HG03045 (cell line): ENCODE results near the gene C4BPA.

Source experiments
- ATAC-seq: cut with Tn5 transposase; IDR thresholded peaks from one replicate; pipeline ENCODE4 v1.9.1; 2021; ENCODE audit warnings: mild to moderate bottlenecking, moderate library complexity; ENCODE audit not compliant: unreplicated experiment

Gene C4BPA

DNA sequence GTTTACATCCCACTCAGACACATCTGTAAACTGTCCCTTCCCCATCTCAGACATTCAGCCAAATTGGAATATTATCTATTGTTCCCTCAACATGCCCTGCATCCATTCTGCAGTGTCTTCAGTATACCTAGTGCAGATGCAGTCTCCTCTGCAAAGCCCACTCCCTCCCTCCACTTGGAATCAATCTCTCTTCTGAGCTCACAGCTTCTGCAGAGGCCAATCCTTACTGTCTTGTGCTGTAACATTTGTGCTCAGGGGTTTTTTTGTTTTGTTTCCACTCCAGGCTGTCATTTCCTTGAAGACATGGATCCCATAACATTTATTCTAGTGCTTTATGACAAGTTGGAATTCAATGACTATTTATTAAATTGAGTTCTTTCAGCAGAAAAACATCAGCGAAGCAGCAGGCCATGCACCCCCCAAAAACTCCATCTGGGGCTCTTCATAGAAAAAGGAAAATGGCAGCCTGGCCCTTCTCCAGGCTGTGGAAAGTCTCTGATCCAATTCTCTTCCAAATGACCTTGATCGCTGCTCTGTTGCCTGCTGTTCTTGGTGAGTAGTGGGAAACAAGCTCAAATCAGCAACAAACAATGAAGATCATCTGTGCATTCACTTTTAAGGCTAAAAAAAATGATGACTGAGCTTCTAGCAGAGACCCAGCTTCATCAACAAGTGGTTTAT lies 8.7 kb downstream of the C4BPA start:
- no peak for ATAC-seq

DNA sequence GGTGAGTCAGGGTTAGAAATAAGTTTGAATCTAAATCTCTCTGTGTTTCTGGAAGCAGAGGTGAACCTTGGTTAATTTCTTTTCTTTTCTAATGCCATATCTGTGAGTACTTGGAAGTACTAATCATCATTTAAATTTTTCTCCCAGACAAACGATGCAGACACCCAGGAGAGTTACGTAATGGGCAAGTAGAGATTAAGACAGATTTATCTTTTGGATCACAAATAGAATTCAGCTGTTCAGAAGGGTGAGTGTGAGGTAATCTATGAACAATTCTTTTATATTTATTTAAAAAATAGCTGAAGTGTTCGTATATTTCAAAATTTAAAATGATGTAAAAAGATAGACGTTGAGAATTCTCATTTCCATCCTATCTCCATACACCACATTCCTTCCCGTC lies 11.2 kb downstream of the C4BPA start:
- no peak for ATAC-seq

DNA sequence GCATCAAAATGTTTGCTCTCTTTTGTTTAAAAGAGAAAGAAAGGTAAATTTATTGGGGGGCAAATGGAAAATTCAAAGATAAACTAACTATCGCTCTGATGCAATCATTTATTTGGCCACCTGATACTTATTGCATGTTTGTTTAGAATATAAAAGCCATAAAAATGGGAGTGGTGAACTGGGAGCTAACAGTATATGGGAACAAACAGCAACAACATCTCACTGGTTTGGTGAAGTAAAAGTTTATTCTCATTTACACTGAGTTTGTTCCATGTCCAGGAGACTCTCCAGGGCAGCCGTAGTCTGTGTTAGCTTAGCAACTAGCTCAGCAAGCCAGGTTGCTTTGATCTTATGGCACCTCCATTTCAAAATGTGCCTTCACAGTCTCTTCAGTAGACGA lies 20.4 kb downstream of the C4BPA start:
- no peak for ATAC-seq

DNA sequence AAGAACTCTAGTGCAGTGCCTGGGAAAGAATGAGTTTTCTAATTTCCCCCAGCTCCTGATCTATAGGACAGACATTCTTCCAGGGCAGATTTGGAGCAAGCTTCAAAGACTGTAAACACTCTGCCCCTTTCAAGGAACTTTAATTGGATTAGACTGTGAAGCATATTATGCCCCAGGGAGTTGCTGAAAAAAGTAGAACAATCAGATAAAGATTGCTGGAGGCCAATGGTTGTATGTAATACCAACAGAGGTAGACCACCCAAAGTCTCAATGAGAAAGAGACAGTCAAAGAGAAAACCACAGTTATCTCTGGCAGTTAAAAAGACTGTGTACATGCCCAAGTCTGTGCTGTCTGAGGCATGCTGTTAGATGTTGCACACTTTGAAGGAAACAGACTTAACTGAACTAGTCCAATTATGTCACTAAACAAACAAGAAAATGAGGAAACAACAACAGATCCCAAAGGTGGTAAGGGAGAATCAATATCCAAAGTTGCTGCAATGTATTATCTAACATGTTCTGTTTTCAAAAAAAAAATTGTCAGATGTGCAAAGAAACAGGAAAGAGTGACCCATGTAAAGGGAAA lies 24.4 kb downstream of the C4BPA start:
- no peak for ATAC-seq

DNA sequence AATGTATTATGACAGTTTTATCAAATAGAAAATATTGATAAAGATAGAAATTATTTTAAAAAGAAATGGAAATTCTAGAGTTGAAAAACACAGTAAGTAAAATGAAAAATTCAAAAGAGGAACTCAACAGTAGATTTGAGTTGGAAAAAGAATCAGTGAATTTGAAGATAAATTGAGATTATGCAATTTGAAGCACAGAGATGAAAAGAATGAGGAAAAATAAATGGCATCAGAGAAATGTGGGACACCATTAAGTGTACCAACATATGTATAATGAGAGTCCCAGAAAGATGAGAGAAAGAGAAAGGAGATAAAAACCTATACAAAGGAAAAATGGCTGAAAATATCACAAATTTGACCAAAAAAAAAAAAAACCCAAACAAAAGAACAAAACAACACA lies 25.0 kb downstream of the C4BPA start:
- ATAC-seq: no peak

DNA sequence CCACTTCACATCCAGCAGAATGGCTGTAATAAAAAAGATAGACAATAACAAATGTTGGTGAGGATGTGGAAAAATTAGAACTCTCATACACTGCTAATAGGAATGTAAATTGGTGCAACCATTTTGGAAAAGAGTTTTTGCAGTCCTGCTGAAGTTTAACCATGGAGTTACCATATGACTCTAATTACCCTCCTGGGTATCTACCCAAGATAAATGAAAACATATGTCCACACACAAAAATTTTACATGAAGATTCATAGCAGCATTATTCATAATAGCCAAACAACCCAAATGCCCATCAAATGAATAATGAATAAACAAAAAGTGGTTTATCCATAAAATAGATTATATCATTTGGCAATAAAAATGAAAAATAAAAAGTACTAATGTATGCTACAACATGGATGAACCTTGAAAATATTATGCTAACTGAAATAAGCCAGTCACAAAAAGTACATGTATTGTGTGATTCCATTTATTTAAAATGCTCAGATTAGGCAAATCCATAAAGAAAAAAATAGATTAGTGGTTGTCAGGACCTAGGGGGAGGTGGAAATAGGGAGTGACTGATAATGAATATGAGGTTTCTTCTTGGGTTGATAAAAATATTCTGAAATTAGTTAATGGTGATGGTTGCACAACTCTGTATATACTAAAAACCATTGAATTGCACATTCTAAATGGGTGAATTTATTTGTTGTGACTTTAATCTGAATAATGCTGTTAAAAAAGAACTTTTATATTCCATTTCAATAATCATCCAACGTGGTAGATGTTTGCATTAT lies 26.4 kb downstream of the C4BPA start:
- no peak for ATAC-seq

DNA sequence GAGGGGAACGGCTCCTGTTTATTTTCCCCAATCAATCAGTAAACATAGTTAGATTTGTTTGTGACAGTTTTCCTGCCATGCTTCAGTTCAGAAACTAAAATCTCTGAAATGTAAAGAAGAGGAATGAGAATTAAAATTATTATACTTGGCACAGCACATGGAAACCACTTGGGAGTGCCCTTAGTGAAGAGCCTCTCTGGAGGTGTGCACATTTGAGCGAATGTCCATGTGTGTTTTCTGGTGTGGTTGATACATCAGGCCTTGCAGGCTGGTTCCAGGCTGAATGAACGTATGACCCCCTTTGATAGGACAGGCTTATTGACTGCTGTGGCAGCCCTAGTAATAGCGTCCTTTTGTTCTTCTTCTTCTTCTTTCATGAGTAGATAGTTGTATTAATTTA lies 27.1 kb downstream of the C4BPA start:
- no peak for ATAC-seq

DNA sequence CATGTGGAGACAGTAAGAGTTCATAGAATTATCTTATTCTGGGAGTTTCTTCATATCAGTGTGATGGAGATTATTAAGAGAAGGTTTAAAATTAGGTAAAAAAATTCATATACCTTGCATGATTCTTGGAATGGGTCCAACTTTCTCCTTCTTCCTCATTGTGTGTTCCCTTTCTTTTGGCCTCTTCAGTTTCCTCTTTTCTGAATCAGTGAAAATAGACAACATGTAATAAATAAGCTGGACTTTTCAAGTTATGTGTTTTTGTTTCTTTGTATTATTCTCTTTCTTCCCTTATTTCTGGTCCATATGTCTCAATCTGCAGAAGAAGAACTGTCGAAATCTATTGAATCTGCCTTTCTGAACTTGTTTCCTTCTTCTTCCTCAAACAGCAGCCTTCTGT lies 30.5 kb downstream of the C4BPA start:
- ATAC-seq: no peak

DNA sequence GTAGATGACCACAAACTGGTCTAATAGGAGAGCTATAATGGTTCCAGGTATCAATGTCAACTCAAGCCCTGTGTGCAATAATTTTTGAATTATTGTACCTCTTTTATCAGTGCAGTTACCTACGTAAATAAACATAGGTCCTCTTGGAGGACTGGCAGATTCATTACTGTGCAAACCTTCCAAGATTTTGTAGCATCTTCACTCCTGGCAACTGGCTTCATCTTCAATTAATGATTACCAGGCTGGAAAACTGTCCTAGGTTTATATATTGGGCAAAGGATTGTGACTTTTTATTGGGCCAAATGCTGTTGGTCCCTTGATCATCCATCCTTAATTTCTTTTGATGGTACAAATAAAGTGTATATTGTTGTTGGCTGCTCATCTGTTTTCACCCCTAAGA lies 35.6 kb downstream of the C4BPA start:
- ATAC-seq: no peak

DNA sequence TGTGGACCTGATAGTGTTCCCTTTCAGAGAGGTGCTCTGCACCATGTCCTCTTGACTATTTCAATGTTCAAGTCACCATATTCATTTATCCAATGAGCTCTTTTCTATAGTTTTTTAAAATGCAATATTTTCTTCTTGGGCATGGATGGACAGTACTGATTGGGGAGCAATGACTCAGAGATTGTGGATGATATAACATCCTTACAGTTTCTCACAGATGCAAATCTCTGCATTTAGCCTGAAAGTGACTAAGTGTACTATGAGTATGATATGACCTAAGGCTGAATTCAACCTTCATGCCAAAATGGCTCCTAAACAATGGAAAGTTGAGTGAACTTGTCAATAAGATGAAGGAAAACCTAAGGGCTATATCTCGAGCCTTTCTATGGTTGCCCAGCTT lies 36.5 kb downstream of the C4BPA start:
- ATAC-seq: no peak

DNA sequence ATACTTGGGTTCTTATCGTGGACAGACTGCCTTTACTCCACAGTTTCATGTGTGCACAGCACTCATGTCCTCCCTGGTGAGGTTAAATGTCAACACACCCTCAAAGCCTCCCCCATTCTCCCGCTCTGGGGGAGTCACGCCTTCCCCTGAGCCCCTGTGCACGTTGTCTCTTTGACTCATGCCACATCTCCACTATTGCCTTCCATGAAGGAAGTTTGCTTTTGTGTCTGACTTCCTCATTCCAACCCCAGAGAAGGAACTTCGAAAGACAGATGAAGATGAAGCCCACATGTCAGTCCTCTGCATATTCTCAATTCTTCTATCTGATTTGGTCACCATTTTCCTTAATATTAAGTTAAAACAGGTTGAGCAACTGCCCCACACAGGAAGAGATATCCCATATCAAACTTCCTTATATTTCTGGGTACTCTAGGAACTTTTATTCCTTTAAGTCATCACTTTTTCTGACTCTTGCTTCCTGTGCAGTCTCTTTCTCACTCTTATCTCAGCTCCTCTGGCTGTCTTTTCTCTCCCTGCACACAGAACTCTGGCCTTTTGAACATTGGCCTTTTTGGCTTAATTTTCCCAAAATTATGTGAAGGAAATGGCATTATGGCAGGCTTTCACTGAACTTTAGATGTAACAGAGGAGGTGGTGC lies 41.5 kb downstream of the C4BPA start:
- ATAC-seq: no peak

DNA sequence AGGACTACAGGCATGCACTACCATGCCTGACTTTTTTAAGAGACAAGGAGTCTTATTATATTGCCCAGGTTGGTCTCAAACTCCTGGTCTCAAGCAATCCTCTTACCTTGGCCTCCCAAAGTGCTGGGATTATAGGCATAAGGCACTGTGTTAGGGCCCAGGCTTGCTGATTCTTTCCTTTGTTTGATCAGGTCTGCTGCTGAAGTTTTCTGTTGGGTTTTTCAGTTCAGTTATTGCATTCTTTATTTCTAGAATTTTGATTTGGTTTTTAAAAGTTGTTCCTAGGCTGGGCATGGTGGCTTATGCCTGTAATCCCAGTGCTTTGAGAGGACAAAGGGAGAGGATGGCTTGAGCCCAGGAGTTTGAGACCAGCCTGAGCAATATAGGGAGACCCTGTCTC lies 47.9 kb downstream of the C4BPA start:
- ATAC-seq: no peak

DNA sequence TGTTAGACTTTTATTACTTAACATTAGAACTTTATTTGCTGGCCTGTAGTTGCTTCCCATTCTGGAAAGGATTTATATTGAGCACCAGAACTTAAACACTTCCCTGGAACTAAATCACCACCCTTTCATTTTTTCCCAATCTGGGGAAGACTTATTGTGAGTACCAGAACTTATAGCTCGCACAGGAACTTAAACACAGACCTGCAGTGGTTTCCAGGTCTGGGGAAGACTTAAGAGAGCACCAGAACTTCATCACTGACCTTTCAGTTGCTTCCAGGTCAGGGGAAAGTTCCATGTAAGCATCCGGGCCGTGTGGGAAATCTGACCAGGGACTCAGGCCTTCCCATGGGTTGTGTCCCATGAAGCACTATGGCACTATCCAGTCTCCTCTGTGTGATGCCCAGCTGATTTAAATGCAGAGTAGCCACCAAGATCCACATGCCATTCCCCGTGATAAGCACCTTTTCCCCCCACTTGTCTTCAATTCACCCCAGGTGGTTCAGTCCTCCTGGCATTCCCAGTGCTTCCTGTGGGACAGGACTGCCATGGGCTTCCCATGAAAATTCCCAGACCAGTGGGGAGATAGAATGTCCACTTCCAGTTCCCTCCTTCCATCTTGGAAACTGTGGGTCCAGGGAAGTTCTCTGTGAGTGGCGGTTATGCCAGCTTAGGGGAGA lies 48.9 kb downstream of the C4BPA start:
- ATAC-seq: no peak

DNA sequence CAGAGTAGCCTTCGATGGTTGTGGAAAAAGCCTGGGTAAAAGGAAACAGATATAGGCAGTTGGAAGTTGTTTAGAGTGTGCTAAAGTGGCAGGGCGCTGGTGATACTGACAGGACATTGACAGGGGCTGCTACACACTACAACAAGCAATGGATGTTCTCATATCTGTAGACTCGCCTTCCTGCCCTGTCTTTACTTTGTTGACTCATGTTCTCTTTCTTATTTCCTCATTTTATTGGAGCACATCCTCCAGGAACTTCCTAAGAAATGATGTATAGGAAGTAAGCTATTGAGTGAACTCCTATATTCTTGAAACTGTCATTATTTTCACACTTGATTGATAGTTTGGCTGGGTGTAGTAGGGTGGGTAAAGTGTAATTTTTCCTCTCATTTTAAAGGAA lies 51.0 kb downstream of the C4BPA start:
- no peak for ATAC-seq

DNA sequence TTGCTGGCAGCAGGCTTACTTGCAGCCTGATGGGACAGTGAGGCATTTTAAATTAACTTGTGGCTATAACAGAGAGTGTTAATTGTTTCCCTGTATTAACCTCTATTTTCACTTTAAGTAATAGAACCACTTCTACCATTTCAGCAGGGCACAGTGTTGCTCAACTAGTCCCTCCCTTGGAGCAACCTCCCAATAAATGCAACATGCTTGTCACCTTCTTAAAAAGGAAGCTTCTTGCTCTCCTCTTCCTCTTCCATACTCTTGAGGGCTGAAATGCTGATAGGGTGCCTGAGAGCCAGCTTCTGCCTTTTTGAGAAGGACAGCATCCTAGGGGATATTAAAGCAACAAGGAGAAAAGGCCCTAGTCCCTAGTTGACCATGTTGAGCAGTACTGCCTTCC lies 52.1 kb downstream of the C4BPA start:
- no peak for ATAC-seq

DNA sequence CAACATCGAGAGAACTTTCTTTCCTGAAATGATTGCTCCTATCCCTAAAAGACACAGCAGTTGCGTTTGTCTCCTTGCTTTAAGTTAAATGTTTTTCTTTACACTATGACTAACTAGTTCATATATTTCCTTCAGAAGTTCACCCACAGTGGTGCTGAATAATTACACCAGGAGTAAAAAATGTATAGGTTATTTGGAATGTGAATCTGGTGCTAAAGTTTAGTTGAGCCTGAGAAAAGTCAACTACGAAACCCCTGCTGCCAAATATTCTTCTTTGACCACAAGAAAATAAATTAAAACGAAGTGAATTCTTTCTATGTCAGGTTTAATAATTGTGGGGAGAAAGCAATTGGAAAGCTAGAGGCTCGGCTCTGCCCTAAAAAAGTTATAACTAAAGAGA lies 52.8 kb downstream of the C4BPA start:
- ATAC-seq: no peak

DNA sequence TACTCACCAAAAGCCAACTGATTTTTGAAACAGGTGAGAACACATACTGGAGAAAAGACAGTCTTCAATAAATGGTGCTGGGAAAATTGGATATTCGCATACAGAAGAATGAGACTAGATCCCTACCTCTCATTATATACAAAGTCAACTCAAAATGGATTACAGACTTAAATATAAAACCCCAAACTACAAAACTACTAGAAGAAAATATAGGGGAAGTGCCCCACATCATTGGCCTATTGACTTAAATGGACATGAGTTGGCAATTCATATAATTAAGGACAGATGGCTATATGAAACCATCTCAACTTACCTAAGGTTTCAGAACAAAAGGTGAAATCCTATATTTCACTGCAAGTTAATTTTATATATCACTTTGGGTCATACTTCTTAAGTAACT lies 60.1 kb downstream of the C4BPA start:
- ATAC-seq: no peak

DNA sequence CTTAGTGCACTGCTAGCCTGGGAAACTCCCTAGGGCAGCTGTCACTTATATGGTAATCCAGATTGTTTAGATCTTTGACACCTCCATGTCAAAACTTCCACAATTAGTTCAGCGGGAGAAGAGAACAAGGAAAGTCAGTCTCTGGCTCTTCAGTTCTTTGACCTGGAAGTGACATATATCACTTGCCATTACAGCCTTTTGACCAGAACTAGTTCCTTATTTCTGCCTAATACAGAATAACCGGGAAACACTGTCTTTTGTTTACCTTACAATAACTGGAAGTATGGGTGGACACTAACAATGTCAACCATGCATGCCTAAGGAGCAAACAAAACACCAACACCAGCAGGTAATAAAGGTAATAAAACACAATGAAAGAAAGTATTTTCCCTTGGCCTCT lies 68.3 kb downstream of the C4BPA start:
- no peak for ATAC-seq

DNA sequence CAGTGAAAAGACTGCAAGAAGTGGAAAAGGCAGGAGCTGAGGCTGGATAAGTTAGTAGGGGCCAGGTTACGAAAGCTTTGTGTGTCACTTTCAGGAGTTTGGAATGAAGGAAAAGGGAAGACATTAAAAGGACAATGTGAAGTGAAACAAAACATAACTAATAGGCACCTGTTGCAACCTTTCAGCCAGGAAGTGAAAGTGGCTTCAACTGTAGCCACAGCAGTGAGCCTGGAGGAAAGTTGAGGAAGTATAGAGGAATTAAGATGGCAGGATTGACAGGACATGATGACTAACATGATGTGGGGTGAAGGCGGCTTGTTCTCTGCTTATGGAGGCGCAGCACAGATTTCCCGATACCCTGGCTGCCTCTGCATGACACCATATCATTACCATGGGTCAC lies 68.9 kb downstream of the C4BPA start:
- ATAC-seq: no peak

DNA sequence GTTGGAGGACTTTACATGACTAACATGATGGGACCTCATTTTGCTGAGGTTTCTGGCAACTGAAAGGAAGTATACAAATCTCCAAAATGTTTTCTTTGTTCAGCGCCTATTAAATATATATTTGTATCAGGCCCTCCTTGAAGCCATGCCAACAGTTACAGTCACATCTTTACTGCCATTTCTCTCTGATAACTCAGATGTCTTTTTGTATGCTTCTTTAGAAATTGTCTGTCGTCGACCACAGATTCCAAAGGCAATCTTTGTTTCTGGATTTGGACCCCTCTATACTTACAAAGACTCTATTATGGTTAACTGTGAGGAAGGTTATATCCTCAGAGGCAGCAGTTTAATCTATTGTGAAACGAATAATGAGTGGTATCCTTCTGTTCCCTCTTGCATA lies 69.4 kb downstream of the C4BPA start:
- no peak for ATAC-seq

DNA sequence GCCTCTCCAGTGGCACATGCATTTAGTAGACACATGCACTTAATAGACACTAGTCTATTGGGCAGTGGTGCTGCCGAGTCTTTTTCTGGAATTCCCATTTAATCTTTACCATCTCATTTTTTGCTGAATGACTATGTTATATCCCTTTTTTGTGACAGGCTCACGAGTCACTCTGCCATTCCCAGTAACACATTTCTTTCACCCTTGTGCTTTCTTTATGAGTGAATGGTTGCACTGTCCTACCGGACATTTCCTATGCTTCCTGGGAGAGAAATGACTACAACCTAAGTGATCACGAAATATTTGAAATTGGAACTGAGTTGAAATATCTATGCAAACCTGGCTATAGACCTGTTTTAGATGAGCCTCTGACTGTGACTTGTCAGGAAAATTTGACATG lies 70.9 kb downstream of the C4BPA start:
- no peak for ATAC-seq
